ENCODE measurements around the gene KLC1. TPM values are rescaled to one million over a fixed set of nuclear protein-coding genes. Genes with fewer than 3 reads are reported as not detected.

The KLC1 gene
- total and polyA plus RNA-seq, 10 of the 15 experiments (the other 5 are each of a cell fraction or from before 2014, with no cell fraction given) = 5.5 to 137 (median 76.1) TPM

DNA sequence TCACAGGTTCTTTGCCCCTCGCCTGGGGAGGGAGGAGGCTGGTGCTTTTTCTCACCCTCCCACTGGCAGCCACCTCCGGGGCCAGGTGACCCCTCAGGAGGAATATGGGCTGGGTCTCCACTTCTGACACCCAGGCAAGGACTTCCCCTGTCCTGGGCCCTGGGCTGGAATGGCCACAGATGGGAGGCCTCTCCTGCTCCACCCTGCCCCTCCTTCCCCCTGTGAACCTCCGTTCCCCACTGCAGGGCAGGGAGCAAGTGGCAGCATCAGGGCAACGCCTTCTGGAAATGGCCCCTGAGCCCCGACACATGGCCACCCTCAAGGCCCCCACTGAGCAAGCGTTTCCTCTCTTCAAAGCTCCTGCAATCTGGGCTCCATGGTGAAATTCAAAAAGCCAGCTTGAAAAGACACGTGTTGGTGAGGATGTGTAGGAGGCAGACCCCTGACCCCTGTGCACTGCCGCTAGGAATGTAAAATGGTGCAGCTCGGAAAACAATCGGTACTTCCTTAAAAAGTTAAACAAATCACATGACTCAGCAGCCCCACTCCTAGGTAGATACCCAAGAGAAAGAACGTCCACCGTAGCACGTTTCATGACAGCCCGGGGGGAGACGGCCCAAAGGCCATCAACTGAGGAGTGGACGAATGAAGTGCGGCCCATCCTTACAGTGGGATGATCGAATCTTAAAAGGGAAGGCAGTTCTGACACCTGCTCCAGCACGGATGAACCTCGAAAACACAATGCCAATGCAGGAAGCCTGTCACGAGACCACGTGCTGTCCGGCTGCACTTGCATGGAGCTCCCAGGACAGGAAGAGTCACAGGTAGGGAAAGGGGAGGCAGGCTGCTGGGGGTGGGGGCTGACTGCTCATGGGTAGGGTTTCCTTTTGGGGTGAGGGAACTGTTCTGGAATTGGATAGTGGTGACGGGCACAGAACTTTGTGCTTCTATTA, 74.7 kb downstream of the KLC1 start:
- no peak for DNase-seq (ENCODE audit: low read depth, low spot score)
- BruUV-seq (replicated peaks) = no TSS peak
- ChIA-PET POLR2A (no interaction called here), RAD21 (ENCODE audit: unreplicated experiment) (no interaction called here), SMC1A (ENCODE audit: uncharacterized antibody, unreplicated experiment) (no interaction called here), CTCF (interaction anchor here (1.3 kb wide), 1 partner anchor 11 kb away, joined by 5 read pairs; no protein-coding TSS in a partner anchor)
- Histone ChIP-seq H3K27ac (ENCODE audit: control insufficient read depth, insufficient read depth) (no peak overlapping the region), H3K4me3 (no peak overlapping the region), H3K79me2 (ENCODE audit: control insufficient read depth, insufficient read depth, low read length) (no peaks in the 10 kb centered on the region), H3K4me1 (ENCODE audit: control insufficient read depth, insufficient read depth, low read length) (no peaks in the 10 kb centered on the region), H3K9ac (ENCODE audit: control insufficient read depth, insufficient read depth, low read length) (no peak overlapping the region), H2AFZ (ENCODE audit: control insufficient read depth, low read depth, low read length) (no peak overlapping the region), H3K9me3 (replicated peaks; ENCODE audit: control insufficient read depth, insufficient read depth, low read length) (no peaks in the 10 kb centered on the region), H3K4me2 (ENCODE audit: control insufficient read depth, insufficient read depth) (no peak overlapping the region), H3K36me3 (ENCODE audit: control insufficient read depth in 2 of 2, insufficient read depth in 2 of 2, low read length in 1 of 2) (peaks cover 8 to 49% of the 10 kb centered on the region in 2 experiments; a peak in 3 of 4 replicates), H3K27me3 (replicated peaks in 1 of 2; ENCODE audit: control insufficient read depth in 2 of 2, insufficient read depth in 2 of 2, low read length in 1 of 2) (no peaks in the 10 kb centered on the region), H4K20me1 (ENCODE audit: control insufficient read depth, insufficient read depth) (no peaks in the 10 kb centered on the region)
- 89% methylated on average over 21 of the region's 24 CpGs for WGBS (ENCODE audit: insufficient coverage, insufficient replicate concordance, low lambda C conversion rate, missing lambda C conversion rate)
- in situ Hi-C loops (cut with MboI) = no loop called here
- intact Hi-C loops (cut with micrococcal nuclease; ENCODE audit: unreplicated experiment) = no loop called here
- TF ChIP-seq ZNF622 (IDR thresholded peaks at IDR 0.05) (no peak), POLR2A (IDR thresholded peaks at IDR 0.05; ENCODE audit: low read depth, low read length) (peak; percentile 44; the same call in 1 of the 2 replicates), TBL1XR1 (IDR thresholded peaks at IDR 0.05; ENCODE audit: low read depth, low read length) (no peak), ZSCAN29 (IDR thresholded peaks at IDR 0.05) (no peak), SMAD1 (IDR thresholded peaks at IDR 0.05; ENCODE audit: low read depth, partially characterized antibody) (no peak), PML (IDR thresholded peaks at IDR 0.05; ENCODE audit: low read length) (0 out of 2 replicates have a peak, but pooled peaks have one; percentile 41), SP1 (IDR thresholded peaks at IDR 0.05; ENCODE audit: low read depth, low read length) (no peak), TCF7 (IDR thresholded peaks at IDR 0.05; ENCODE audit: borderline replicate concordance) (no peak), PAX5 (IDR thresholded peaks at IDR 0.05; ENCODE audit: borderline replicate concordance, low read depth, low read length) (no peak), KLF5 (IDR thresholded peaks at IDR 0.05; ENCODE audit: partially characterized antibody) (no peak), TARDBP (IDR thresholded peaks at IDR 0.05; ENCODE audit: borderline replicate concordance) (no peak)
- TF ChIP-seq, protein P1, sequence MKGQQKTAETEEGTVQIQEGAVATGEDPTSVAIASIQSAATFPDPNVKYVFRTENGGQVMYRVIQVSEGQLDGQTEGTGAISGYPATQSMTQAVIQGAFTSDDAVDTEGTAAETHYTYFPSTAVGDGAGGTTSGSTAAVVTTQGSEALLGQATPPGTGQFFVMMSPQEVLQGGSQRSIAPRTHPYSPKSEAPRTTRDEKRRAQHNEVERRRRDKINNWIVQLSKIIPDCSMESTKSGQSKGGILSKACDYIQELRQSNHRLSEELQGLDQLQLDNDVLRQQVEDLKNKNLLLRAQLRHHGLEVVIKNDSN (IDR thresholded peaks at IDR 0.05; ENCODE audit: borderline replicate concordance, extremely low read length, insufficient read depth, low read depth, low read length) = no peak
- TF ChIP-seq, protein P2, sequence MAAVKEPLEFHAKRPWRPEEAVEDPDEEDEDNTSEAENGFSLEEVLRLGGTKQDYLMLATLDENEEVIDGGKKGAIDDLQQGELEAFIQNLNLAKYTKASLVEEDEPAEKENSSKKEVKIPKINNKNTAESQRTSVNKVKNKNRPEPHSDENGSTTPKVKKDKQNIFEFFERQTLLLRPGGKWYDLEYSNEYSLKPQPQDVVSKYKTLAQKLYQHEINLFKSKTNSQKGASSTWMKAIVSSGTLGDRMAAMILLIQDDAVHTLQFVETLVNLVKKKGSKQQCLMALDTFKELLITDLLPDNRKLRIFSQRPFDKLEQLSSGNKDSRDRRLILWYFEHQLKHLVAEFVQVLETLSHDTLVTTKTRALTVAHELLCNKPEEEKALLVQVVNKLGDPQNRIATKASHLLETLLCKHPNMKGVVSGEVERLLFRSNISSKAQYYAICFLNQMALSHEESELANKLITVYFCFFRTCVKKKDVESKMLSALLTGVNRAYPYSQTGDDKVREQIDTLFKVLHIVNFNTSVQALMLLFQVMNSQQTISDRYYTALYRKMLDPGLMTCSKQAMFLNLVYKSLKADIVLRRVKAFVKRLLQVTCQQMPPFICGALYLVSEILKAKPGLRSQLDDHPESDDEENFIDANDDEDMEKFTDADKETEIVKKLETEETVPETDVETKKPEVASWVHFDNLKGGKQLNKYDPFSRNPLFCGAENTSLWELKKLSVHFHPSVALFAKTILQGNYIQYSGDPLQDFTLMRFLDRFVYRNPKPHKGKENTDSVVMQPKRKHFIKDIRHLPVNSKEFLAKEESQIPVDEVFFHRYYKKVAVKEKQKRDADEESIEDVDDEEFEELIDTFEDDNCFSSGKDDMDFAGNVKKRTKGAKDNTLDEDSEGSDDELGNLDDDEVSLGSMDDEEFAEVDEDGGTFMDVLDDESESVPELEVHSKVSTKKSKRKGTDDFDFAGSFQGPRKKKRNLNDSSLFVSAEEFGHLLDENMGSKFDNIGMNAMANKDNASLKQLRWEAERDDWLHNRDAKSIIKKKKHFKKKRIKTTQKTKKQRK (IDR thresholded peaks at IDR 0.05; ENCODE audit: low read depth, low read length) = no peak
- no peak for ATAC-seq
- no peak for FAIRE-seq

Measured in GM12878 (cell line).